Fibroblast of pulmonary artery (primary cell): ENCODE data around the gene LUC7L.
A peak's percentile ranks its signal among the peaks of the same experiment; 100 is the strongest.

ENCODE experiments used
- DNase-seq: peaks from one replicate; pipeline ENCODE4 v3.0.0-alpha.2; 2010; ENCODE audit warnings: low read depth
- H3K4me3 ChIP-seq: replicated peaks from 2 replicates; pipeline ENCODE4 v1.5.1; 2011; ENCODE audit warnings: low read depth, mild to moderate bottlenecking, control low read depth, low read length, moderate library complexity
- TF ChIP-seq, protein P1 (sequence below): IDR thresholded peaks from 2 replicates; pipeline ENCODE4 v1.5.1; 2011; ENCODE audit warnings: mild to moderate bottlenecking, control low read depth, low read length, inconsistent platforms; ENCODE audit errors: missing control alignments

The LUC7L gene

DNA sequence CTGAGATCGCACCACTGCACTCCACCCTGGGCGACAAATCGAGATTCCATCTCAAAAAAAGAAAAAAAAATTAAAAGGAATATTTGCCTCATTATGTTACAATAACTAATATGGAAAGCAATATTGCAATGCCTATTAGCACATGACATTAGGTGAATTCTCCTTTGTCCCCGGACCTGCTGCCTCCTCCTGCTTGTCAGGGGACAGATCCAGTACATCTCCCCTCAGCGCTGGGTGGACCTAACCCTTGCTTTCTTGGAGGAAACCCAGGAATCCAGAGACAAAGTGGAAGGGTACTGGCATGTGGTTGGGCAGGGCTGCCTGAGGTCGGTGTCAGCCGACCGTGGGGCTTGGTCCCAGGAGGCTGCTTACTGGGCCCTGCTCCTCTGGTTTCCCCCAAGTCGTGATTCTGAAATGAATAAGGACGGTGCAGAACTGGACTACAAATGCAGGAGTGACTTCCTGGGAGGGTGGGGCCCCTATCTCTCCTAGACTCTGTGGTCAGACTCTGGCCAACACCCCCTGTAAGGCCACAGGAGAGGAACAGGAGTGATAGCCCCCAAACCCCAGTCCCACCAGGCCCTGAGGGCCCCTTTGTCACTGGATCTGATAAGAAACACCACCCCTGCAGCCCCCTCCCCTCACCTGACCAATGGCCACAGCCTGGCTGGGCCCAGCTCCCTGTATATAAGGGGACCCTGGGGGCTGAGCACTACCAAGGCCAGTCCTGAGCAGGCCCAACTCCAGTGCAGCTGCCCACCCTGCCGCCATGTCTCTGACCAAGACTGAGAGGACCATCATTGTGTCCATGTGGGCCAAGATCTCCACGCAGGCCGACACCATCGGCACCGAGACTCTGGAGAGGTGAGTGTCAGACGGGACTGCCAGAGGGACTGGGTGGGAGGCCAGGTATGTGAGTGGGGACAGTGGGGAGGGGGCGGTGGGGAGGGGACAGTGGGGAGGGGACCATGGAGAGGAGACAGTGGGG is 76.8 kb downstream of the LUC7L start, which contains the start of gene HBZ:
HBZ (plus strand) TSS at position 504 of the 988 bp plus-strand sequence; CDS start at position 770, 266 bp downstream.
- TF ChIP-seq, protein P1, sequence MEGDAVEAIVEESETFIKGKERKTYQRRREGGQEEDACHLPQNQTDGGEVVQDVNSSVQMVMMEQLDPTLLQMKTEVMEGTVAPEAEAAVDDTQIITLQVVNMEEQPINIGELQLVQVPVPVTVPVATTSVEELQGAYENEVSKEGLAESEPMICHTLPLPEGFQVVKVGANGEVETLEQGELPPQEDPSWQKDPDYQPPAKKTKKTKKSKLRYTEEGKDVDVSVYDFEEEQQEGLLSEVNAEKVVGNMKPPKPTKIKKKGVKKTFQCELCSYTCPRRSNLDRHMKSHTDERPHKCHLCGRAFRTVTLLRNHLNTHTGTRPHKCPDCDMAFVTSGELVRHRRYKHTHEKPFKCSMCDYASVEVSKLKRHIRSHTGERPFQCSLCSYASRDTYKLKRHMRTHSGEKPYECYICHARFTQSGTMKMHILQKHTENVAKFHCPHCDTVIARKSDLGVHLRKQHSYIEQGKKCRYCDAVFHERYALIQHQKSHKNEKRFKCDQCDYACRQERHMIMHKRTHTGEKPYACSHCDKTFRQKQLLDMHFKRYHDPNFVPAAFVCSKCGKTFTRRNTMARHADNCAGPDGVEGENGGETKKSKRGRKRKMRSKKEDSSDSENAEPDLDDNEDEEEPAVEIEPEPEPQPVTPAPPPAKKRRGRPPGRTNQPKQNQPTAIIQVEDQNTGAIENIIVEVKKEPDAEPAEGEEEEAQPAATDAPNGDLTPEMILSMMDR = no peak
- H3K4me3 ChIP-seq = no peak within 1 kb of the TSS
- no peak for DNase-seq

DNA sequence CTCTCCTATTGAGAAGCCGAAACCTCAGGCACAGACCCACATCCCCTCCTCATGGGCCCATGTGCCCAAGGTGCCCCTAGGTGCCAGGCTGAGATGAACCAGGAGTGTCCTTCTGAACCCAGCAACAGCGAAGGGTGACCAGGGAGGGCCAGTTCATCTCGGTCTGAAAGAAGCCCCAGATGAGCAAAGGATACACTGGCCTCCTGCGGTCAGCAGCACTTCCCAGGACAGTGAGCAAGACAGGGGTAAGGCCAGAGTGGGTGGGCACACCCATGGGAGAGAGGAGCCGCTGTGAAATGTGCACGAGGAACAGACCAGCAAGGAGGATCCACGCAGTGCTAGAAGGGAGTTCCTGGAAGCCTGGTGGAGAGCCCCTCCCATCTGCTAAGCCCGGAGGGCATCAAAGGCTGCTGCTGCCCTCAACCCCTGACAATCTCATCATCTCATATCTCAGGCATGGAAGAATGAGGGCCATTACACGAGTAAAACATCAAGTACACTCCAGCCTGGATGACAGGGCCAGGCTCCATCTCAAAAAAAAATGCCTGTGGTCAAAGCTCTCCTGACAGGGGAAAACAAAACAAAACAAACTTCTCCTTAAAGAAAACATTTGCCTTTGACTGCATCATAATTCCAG is 80.1 kb downstream of the LUC7L start:
- TF ChIP-seq, protein P1 = no peak
- no peak for DNase-seq
- H3K4me3 ChIP-seq = no peak overlapping the region

DNA sequence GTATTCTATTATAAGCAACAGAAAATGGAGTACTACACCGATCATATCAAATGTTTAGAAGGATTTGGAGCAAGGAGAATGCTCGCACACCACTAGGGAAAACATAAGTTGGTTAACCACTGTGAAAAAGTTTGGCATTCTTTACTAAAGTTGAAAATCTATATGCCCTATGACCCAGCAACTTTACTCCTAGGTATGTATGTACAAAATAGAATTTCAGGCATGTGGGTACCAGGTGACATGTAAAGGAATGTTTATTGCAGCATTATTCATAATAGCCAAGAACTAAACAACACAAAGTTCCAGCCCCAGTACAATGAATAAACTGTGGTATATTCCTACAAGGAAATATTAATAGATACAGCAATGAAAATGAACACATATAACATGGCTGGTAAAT is 82.6 kb downstream of the LUC7L start:
- TF ChIP-seq, protein P1 = no peak
- no peak for DNase-seq

DNA sequence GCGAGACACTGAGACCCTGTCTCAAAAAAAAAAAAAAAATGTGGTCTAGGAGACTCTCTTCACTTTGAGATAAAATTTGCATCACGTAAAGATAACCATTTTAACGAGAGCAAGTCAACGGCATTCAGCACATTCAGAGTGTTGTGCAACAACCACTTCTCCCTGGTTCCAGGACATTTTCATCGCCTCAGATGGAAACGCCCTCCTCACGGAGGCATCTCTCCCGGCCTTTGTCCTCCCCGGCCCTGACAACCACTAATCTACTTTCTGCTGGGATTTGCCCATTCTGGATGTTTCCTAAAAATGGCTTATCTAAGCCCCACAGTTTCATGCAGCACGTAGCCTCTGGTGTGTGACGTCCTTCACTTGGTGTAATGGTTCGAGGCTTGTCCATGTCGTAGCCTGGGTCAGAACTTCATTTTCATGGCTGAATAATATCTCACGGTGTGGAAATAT is 84.4 kb downstream of the LUC7L start:
- TF ChIP-seq, protein P1 = no peak
- no peak for DNase-seq
- H3K4me3 ChIP-seq = no peak overlapping the region

More for the DNA sequence above, 82.6 kb downstream of the LUC7L start:
- H3K4me3 ChIP-seq = no peak overlapping the region

DNA sequence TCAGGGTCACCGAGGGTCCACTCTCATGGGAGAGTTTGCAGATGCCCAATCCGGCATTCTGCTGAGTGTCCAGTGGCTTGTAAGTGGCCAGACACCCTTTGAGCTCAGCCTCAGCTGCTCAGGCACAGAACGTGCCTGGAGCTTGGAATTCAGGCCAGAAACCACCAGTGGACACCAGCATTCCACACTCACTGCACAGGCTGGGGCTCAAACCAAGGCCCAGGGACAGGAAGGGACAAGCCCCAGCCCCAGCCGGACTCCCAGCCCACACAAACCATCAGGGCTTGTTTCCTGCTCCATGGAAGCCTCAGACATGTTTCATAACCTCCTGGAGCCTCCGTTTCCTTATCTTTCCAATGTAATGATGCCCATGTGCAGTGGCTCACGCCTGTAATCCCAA is 85.8 kb downstream of the LUC7L start:
- no peak overlapping the region for H3K4me3 ChIP-seq
- peak; percentile 7 for DNase-seq
- TF ChIP-seq, protein P1 = no peak

DNA sequence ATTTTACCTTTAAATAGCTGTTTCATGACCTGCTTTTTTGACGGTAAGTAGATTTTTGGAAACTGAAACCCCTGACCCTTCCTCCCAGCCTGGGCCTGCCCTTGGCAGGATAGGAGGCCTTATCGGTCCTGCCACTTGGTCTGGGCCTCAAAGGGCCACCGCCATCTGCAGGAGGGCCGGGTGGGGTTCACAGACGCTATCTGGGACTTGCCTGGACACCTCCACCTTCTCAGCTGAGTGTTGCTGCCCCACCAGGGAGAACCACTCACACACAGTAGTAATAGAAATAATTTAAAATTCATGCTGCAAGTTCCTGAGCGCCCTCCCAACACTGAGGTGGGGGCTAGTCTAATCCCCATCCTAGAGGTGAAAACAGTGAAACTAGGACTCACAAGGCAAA is 86.2 kb downstream of the LUC7L start:
- no peak overlapping the region for H3K4me3 ChIP-seq
- TF ChIP-seq, protein P1 = no peak
- DNase-seq = no peak
